Endodermal cell (in vitro differentiated cells): ENCODE results near the gene RRP1. TPM values are rescaled to one million over a fixed set of nuclear protein-coding genes. Genes with fewer than 3 reads are reported as not detected.

Experiments
- DNase-seq: peaks from one replicate; pipeline ENCODE4 v3.0.0-alpha.2; 2017
- H3K27ac ChIP-seq: 2 replicates; pipeline ENCODE4 v1.5.1; 2013; ENCODE audit warnings: mild to moderate bottlenecking, low read depth, low read length, moderate library complexity
- H3K27me3 ChIP-seq: 2 replicates; pipeline ENCODE4 v1.6.1; 2013; ENCODE audit warnings: mild to moderate bottlenecking, low read length, moderate library complexity; ENCODE audit not compliant: insufficient read depth, control insufficient read depth, poor library complexity, severe bottlenecking
- H3K36me3 ChIP-seq: 2 replicates; pipeline ENCODE4 v1.7.0; 2013; ENCODE audit warnings: mild to moderate bottlenecking, low read length, moderate library complexity; ENCODE audit not compliant: control insufficient read depth, insufficient read depth
- H3K4me1 ChIP-seq: one replicate; pipeline ENCODE4 v1.7.0; 2013; ENCODE audit warnings: low read length; ENCODE audit not compliant: control insufficient read depth, insufficient read depth
- H3K4me3 ChIP-seq: 2 replicates; pipeline ENCODE4 v1.5.1; 2013; ENCODE audit warnings: mild to moderate bottlenecking, low read length, moderate library complexity
- H3K9ac ChIP-seq: 2 replicates; pipeline ENCODE4 v1.6.1; 2013; ENCODE audit warnings: mild to moderate bottlenecking, low read length, moderate library complexity; ENCODE audit not compliant: poor library complexity, severe bottlenecking; ENCODE audit errors: extremely low read depth
- H3K9me3 ChIP-seq: 2 replicates; pipeline ENCODE4 v1.6.1; 2013; ENCODE audit warnings: mild to moderate bottlenecking, low read length, moderate library complexity; ENCODE audit not compliant: control insufficient read depth
- H3K27ac Mint-ChIP-seq: 2 replicates; pipeline ENCODE4 v1.8.0; 2020; ENCODE audit warnings: mixed read lengths
- H3K27me3 Mint-ChIP-seq: 2 replicates; pipeline ENCODE4 v1.8.0; 2021; ENCODE audit warnings: mild to moderate bottlenecking, mixed read lengths; ENCODE audit not compliant: insufficient read depth
- H3K36me3 Mint-ChIP-seq: 2 replicates; pipeline ENCODE4 v1.8.0; 2020; ENCODE audit warnings: low read depth, mixed read lengths
- H3K4me1 Mint-ChIP-seq: 2 replicates; pipeline ENCODE4 v1.8.0; 2020; ENCODE audit warnings: mixed read lengths
- H3K4me3 Mint-ChIP-seq: 2 replicates; pipeline ENCODE4 v1.8.0; 2020; ENCODE audit warnings: mild to moderate bottlenecking, moderate library complexity, mixed read lengths
- H3K9me3 Mint-ChIP-seq: 2 replicates; pipeline ENCODE4 v1.8.0; 2020; ENCODE audit warnings: mild to moderate bottlenecking, mixed read lengths
- WGBS, 2 experiments: methylation state at CpG; one replicate each; pipeline versions ENCODE4 v1.1.5 to v1.1.7; 2013; ENCODE audit warnings: missing lambda C conversion rate in 2 of 2, mixed read lengths in 1 of 2; ENCODE audit not compliant: insufficient coverage in 1 of 2, insufficient read length in 1 of 2; 5-methylcytosine and 5-hydroxymethylcytosine counted together
- total RNA-seq, 2 donors: library from RNA; stranded (reverse); fragmentation: NEBNext Ultra II Directional in 1 of 2; extraction: Animal tissue kit (Norgen Biotek cat#: 25700) in 1 of 2; gene quantifications; 2 replicates in 1 of 2; 3 replicates in 1 of 2; pipeline ENCODE4 v1.2.1, GENCODE V29; 2021
- TF ChIP-seq, protein P1 (sequence below): fragments of 200-600 bp; sonication (generic); conservative IDR thresholded peaks from 2 replicates; pipeline ENCODE4 v1.5.0; 2021; ENCODE audit warnings: antibody characterized with exemption, mild to moderate bottlenecking

RRP1 gene
- total RNA-seq, 2 donors from 2014 or later, result 36.4 to 36.7 TPM

GRCh38 chr21:43749651-43750262, 39.6 kb upstream of the RRP1 start:
- WGBS, 2 experiments, result 92 to 94% methylated on average over 12 to 18 of the region's 18 CpGs
- Histone ChIP-seq H3K36me3 (peaks cover 39% of the 10 kb centered on the region), H3K4me1 (no peaks in the 10 kb centered on the region), H3K9ac (no peak overlapping the region), H3K4me3 (no peak overlapping the region), H3K27me3 (no peaks in the 10 kb centered on the region), H3K9me3 (no peaks in the 10 kb centered on the region), H3K27ac (no peak overlapping the region)
- H3K4me3 Mint-ChIP-seq, result no peak overlapping the region
- no peak overlapping the region for H3K27ac Mint-ChIP-seq
- no peaks in the 10 kb centered on the region for H3K4me1 Mint-ChIP-seq
- no peaks in the 10 kb centered on the region for H3K27me3 Mint-ChIP-seq
- TF ChIP-seq, protein P1, sequence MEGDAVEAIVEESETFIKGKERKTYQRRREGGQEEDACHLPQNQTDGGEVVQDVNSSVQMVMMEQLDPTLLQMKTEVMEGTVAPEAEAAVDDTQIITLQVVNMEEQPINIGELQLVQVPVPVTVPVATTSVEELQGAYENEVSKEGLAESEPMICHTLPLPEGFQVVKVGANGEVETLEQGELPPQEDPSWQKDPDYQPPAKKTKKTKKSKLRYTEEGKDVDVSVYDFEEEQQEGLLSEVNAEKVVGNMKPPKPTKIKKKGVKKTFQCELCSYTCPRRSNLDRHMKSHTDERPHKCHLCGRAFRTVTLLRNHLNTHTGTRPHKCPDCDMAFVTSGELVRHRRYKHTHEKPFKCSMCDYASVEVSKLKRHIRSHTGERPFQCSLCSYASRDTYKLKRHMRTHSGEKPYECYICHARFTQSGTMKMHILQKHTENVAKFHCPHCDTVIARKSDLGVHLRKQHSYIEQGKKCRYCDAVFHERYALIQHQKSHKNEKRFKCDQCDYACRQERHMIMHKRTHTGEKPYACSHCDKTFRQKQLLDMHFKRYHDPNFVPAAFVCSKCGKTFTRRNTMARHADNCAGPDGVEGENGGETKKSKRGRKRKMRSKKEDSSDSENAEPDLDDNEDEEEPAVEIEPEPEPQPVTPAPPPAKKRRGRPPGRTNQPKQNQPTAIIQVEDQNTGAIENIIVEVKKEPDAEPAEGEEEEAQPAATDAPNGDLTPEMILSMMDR, result no peak
- no peaks in the 10 kb centered on the region for H3K9me3 Mint-ChIP-seq
- peaks cover 62% of the 10 kb centered on the region for H3K36me3 Mint-ChIP-seq
- no peak for DNase-seq

- H3K9ac ChIP-seq, result no peak overlapping the region
- peaks cover 60% of the 10 kb centered on the region for H3K36me3 Mint-ChIP-seq
Measured at GRCh38 chr21:43750339-43751033, 38.9 kb upstream of the RRP1 start.

DNA sequence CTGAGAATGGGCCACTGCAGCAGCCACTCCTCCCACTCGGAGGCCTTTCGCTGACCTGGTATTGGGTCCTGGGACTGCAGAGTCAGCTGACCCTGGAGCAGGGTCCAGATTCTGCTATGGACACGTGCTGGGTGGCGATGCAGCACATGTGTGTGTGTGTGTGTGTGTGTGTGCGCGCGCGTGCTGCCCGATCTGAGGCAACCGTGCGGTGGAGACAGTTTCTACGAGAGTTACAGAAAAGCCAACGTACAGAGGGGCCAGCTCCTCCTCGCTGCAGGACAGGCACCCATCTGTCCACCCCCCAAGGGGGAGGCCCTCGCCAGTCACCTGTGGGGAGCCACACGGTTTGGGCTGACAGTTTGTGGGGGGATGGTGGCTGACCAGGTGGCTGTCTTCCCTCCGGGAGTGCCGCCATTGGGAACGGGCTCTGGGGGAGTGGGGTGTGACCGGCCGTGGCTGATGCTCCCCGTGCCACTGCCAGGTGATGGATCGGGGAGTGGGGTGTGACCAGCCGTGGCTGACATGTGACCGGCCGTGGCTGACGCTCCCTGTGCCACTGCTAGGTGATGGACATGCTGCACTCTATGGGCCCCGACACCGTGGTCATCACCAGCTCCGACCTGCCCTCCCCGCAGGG, 37.3 kb upstream of the RRP1 start:
- H3K36me3 ChIP-seq, result peaks cover 26% of the 10 kb centered on the region
- WGBS, 2 experiments, result 95% methylated on average over 15 to 31 of the region's 31 CpGs
- H3K27ac Mint-ChIP-seq, result no peak overlapping the region
- no peaks in the 10 kb centered on the region for H3K4me1 ChIP-seq
- no peak overlapping the region for H3K4me3 Mint-ChIP-seq
- no peak for DNase-seq
- no peak overlapping the region for H3K4me3 ChIP-seq
- H3K27me3 Mint-ChIP-seq, result no peaks in the 10 kb centered on the region
- H3K9me3 ChIP-seq, result no peaks in the 10 kb centered on the region
- TF ChIP-seq, protein P1, result no peak
- H3K36me3 Mint-ChIP-seq, result peaks cover 60% of the 10 kb centered on the region
- no peak overlapping the region for H3K9ac ChIP-seq
- no peaks in the 10 kb centered on the region for H3K9me3 Mint-ChIP-seq
- no peaks in the 10 kb centered on the region for H3K4me1 Mint-ChIP-seq
- no peaks in the 10 kb centered on the region for H3K27me3 ChIP-seq
- H3K27ac ChIP-seq, result no peak overlapping the region

More at GRCh38 chr21:43750339-43751033, 38.9 kb upstream of the RRP1 start:
- Histone ChIP-seq H3K27ac (no peak overlapping the region), H3K36me3 (peaks cover 37% of the 10 kb centered on the region), H3K4me3 (no peak overlapping the region), H3K27me3 (no peaks in the 10 kb centered on the region), H3K9me3 (no peaks in the 10 kb centered on the region), H3K4me1 (no peaks in the 10 kb centered on the region)
- no peak overlapping the region for H3K27ac Mint-ChIP-seq
- H3K4me1 Mint-ChIP-seq, result no peaks in the 10 kb centered on the region
- WGBS, 2 experiments, result 89 to 96% methylated on average over 12 to 28 of the region's 28 CpGs
- no peak for DNase-seq
- no peak overlapping the region for H3K4me3 Mint-ChIP-seq
- H3K27me3 Mint-ChIP-seq, result no peaks in the 10 kb centered on the region
- TF ChIP-seq, protein P1, result no peak
- no peaks in the 10 kb centered on the region for H3K9me3 Mint-ChIP-seq
